Right forelimb (tissue), 1 donor: ENCODE measurements around the gene PARVA.
"Not testable (repeated sequence)": the region's sequence is repeated elsewhere in the genome, so short reads cannot be mapped to it uniquely, and the experiment has no call there.

Source experiments
- DNase-seq: peaks from one replicate; pipeline ENCODE4 v3.0.0-alpha.2; 2018

Gene PARVA

DNA sequence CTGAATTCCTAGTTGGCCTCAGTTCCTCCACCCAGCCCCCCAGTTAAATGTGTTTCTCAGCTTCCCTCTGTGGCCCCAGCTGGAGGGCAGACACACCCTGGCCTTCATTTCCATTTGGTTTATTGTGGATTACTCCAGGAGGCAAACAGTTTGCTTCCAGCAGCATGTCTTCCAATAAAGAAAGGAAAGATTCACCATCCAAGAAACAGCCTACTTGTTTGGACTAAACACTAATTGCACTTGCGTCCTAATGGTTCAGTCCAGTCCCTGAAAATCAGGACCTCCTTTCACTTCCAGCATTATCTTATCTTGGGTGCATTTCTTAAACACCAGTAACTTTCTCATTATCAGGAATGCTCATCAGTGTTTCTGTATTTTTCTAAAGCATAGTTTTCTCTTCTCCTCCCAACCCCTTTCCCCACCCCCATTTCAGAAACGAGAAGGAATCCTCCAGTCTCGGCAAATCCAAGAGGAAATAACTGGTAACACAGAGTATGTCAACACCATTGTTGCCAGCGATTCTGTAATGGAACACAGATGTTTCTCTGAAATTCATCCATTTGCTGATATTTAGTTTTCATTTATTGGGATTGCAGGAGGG, 130.9 kb downstream of the PARVA start:
- peak; percentile 63 for DNase-seq

DNA sequence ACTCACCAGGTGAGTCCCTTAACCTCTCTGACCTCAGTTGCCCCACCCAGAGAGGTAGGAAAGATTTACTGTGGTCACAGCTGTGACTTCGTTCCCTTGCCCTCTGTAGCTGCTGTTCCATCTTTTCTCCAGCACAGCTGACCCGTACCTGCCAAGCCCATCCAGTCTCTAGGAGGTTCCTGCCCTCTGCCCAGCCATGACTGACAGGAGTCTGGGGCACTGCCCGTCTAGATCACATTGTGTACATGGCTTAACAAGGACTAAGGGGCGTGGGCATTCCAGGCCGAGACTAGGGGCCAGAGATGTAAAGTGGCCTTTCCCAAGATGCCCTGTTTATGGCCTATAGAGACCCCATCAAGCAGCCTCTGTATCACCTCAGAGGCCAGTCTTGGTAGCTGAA, 132.0 kb downstream of the PARVA start:
- no peak for DNase-seq

DNA sequence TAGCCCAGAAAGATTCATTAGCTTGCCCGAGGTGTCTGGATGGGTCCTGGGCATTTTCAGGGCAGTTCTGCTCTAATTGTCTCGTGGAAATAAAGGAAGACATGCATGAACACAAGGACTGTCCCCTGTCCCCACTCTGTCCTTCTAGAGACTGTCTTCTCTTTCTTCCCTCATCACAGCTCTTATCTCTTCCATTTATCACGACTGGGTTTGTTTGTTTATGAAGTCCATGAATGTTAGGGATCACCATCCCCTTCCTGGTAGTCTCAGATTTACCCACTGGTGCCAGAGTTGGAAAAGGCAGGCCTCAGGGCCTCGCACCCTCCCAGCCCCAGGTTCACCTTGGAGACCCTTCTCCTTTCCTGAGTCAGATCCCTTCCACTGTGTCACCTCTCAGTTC, 134.8 kb downstream of the PARVA start:
- no peak for DNase-seq

DNA sequence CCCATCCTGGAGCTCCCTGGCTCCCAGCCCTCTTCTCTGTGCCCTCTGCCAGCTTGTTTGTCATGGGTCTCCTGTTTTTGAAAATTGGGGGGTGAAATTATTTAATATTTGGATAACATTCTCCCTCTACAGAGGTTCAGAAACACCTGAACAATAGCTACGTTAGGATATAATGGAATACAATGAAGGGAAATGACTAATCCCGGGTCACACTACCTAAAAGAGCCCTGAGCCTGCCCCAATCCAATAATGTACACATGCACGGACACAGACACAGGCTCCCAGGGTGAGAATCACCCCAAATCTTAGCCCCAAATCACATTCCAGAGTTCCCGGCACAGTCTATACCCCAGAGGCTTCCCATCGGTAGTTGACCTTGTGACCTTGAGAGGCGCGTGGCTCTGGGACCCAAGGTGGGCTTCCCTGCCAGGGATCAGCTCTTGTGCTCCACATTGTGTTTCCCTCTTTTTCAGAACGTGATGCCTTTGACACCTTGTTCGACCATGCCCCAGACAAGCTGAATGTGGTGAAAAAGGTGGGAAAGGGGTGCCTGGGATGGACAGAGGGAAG, 135.5 kb downstream of the PARVA start:
- DNase-seq = no peak

DNA sequence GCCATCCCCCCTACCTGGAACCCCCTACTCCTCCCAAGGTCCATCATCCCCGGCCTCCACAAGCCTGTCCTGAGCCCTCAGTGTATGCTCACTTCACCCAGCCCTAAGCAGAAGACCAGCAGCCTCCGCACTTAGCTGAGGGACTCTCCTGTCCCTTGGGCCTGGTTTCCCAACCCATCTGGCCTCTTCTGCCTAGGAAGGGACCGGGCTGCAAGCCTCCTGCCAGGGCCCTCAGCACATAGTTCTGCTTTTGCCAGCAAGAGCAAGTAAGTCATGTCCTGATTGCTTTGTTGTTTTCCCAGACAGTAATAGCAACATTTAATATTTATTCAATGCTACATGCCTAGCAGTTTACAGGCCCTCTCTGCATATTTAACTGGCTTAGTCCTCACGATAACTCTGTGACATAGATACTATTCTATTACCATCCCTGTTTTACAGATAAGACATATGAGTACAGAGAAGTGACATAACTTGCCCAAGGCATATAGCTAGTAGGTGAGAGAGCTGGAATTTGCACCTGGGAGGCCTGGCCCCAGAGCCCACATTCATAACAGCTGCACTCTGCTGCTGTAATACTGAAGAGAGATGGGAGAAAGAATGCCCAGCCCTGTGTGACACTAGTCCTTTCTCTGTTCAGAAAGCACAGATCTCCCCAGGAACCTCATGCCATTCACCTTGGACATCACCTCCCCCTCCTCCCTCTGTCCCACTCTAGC, 139.2 kb downstream of the PARVA start:
- DNase-seq = no peak

DNA sequence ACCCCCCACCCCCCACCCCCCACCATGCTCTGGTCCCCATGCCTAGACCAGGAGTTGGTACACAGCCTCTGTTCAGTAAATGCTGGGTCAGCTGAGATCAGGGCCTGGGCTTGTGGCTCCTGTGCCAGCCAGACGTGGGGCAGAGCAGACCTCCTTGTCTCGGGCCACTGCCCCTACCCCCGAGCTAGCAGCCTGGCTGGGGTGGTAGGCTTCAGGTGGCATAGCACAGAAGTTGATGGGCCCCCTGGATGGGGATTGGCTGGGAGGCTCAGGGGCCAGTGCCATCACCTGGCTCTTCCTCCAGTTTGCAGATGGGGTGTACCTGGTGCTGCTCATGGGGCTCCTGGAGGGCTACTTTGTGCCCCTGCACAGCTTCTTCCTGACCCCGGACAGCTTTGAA, 139.9 kb downstream of the PARVA start:
- DNase-seq = no peak

DNA sequence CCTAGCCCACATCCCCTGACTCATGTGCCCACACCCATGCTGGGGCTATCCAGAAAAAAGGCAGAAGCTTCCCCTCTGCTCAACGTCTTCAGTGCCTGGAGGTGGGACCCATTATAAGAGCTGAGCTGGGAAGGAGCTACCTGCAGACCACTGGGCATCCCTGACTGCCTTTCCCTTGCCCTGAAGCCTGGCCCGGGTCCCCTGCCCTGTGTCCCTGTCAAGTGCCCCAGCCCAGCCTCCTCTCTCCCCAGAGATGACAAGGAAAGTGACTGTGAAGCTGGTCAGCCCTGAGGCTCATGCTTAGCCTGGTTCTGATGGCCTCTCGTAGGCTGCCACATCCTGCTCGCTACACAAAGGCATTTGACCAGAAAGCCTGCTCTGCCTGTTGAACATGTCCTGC, 140.4 kb downstream of the PARVA start:
- DNase-seq = no peak

DNA sequence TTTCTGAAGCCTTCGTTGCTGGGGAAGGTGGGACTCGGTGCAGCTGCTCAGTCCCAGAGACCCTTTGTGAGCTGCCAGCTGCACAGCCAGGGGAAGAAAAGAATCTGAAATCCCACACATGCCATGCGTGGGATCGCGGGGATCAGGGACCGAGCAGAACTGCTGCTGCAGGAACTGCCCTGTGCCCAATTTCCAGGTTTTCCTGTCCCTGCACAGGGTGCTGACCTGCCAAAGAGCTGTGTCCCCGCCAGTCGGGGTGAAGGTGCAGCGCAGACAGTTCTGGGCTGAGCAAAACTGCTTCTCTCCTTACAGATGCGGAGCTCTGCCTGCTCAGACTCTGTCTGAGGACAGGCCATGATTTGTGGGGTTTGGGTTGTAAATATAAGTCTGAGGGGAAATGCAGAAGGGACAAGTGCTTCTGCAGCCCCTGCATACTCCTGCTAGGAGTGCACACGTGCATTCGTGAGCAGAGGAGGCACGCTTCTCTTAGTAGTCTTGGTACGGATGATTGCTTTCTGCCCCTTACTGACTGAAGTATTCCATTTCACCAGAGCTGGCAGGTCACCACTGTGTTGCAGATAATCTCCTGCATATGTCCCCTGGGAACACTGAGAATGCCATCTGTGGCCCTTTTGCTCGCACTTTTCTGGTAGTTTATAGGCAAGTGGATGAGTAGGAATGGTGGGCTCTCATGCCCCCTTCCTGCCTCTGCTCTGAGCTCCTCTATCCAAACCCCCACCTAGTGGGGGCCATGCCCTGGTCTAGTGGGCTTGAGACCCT, 141.4 kb downstream of the PARVA start:
- no peak for DNase-seq

DNA sequence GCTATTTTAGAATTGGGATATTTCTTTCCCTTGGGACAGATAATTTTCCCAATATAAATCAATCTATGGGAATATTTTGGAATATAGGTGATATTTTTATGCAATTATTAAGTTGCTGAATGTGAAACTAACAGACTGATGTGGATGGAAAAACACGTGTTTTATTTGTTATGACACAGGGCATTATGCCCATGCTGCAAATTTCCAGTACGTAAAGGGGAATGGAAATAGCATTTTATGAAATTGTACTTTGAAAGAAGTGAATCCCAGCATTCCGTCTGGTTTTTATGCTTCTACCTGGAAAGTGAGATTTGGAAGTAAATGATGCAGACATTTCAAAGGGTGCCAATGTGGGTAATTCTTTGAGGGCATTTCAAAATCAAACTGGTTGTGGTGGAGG, 142.7 kb downstream of the PARVA start:
- DNase-seq = no peak

DNA sequence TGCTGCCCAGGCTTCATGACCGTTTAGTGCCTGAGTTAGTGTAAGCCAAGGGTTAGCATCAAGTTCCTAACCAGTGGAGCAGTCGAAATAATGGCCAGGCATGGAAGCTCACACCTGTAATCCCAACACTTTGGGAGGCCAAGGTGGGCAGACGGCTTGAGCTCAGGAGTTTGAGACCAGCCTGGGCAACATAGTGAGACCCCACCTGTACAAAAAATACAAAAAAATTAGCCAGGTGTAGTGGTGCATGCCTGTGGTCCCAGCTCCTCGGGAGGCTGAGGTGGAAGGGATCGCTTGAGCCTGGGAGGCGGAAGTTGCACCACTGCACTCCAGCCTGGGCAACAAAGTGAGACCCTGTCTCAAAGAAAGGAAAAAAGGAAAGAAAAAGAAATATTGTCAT, 143.2 kb downstream of the PARVA start:
- not testable (repeated sequence) for DNase-seq

DNA sequence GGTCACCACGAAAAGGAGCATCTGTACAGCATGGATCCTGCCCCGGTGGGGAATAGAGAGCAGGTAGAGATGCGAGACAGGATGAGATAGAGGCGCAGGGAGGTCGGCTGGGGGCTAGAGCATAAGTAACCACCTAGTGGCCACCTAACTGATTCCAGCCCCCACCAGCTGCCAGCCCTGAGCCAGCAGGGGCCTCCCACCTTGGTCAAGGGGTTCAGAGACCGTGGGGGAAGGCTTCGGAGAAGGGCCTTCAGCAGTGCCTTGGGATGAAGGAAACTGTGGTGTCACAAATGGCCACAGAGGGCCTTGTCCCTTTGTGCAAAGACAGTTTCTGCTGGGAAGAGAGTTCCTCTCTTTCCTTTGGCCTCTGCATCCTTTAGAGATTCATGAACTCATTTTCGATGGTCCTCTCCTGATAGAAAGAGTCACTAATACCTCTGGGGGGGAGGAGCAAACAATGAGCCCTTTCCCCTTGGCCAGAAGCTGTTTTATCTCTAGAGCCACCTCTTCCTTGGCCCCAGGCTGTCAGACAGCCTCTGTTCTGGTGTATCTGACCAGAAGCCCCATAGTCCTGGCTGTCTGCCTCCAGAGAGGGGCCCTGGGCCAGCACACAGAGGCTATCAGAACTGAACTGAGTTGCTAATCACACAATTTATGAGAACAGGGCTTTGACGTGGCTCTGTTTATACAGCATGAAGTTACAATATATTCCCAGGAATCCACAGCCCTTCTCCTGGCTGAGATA, 146.0 kb downstream of the PARVA start:
- no peak for DNase-seq

DNA sequence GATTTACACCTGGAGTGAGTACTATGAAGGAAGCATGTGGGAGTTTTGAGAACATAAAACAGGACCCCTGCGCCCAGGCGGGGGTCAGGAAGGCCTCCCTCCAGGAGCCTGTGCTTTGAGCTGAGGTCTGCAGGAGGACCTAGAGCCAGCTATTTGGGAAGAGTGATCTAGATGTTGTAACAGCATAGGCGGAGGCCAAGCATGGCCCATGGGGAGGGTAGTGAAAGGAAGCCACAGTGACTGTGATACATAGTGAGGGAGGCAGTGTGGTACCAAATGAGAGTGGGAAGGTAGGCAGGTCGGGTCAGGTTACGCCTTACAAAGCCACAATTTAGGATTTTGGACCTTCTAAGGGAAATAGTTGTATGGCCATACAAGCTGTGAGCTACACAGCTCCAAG, 147.5 kb downstream of the PARVA start:
- DNase-seq = no peak

DNA sequence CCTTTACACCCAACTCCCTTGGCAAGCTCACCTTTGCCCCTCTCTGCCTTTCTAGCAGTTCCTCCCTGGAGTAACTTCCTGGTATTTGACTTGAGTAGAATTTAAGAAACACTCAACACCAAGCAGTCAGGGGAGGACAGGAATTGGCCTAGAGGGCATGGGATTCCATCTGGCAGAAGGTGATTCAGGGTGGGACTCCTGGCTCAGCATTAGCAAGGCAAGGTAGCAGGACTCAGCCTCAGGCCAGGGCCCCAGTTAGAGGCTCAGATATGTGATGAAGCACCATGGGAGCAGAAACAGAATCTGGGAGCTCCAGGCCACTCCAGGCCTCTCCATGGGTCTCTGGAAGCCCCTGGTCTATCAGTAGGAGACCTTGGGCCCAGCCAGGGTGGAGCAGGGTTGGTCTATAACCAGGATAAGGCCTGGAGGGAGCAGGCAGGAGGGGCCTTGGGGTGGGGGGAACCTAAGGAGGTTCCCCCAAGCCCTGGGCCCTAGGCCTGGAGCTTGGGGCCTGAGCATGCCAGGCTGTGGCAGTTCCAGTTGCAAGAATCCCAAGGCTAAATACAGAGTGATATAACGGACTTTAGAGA, 148.2 kb downstream of the PARVA start:
- no peak for DNase-seq

DNA sequence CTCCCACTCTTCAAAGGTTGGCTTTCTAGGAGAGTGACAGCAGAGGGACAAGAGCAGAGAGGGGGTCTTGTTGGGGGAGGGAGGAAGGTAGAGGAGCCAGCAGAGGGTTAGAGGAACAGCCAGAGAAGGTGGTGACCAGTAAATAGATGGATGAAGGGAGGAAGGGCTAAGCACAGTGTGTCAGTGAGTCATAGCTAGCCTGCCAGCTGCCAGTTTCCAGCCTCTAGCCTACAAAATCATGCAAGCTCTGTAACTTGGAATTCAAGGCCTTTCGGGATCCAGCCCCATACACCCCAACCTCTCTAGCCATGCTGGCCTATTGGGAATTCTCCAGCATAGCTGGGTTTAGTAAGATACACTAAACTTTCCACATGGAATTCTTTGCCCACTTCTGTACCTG, 149.4 kb downstream of the PARVA start:
- DNase-seq = no peak

DNA sequence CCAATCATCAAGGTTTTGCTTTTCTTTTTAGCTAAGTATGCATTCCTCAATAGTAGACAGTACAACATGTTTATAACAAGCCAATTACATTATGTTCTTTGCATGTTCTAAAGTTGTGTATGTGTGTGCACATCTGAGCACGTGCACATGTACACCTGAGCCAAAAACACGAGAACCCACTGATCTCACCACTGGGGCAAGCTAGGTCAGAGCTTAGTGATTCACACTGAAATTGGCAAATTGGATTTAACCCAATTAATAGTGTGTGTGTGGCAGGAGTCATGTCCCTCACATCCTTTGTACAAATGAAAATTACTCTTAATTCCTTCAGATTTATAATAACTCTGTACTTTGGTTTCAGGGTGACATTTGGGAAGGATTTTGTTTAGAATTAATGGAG, 151.1 kb downstream of the PARVA start:
- DNase-seq = no peak

DNA sequence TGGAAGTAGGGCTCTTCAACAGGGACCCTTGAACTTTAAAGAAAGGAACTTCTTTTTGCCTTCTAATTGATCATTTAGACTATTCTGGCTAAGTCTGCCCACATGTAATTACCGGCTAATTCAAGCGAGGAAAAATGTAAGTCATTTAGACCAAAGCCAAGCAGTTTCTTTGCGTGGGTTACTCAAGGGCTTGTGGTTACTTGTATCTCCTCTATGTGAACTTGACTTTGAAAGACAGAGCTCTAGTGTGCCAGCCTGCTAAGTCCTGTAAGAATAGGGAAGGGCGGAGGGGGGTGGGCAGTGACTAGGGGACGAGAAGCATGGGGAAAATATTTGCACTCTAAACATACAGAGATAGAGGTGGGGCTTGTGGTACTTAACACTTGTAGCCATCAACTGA, 151.7 kb downstream of the PARVA start:
- no peak for DNase-seq

DNA sequence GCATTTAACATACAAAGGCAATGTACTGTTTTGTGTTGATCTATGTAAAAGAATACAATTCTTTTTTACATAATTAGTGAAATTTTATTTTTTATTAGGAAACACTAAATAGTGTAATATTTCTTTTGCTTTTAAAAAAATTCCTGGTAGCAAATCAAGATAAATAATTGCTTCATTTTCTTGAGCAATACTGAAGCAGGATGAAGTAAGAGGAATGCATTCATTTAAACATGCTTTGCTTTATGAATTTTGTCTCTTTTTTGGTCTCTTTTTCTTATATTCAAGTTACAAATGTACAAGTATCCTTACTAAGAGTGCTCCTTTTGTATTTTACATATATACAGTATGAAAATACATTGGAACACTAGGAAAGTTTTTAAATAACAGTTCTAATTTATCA, 152.4 kb downstream of the PARVA start:
- DNase-seq = no peak

DNA sequence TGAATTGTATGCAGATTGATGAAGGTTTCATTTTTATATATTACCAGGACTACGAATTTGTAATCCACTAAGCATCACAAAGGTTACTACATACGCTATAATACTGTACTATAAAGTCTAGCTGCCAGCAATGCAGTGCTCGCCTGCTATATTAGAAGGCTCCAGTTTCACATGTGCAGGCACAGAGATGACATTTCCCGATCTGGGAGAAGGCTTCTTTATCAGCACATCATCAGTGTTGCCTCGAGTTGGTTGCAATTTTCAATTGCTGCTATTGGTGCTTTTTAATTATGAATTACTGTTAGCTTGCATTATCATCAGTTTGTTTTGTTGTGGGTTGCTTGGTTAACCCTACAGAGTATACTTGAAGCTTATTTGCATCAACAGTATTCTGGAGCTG, 153.6 kb downstream of the PARVA start:
- DNase-seq = no peak

DNA sequence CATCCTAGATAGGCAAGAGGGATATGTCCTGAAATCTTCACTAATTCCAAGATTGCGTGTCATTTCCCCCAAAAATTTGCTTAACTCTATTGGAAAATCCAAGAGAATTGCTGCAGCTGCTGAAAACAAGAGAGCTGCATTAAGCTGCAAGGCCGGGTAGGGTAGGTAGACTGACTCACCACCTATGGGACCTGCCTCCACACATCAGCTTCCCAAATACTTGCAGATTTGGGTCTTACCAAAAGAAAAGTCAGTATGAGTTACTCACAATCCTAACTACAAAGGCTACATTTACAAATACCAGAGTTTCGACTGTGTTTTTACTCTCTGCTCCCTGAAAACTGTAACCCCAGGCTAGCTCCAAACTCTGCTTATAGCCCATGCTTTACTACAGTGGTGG, 154.3 kb downstream of the PARVA start:
- DNase-seq = no peak

DNA sequence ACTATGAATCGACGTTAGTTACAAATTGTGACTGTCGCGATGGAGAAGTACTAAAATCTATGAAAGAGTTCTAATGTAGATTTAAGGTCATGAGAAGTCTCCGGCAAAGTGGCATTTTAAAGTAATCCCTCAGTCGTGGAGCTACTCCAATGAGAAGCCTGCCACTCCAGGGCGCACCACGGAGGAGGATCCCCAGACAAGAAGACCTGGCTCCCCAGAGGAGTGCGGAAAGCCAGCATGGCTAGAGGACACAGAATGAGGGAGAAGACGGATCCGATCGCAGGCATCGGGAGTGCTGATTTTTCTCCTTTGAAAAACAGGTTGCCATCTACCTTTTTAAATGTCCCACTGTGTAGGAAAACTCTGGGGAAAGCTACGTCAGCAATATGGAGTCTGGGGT, 155.2 kb downstream of the PARVA start:
- DNase-seq = no peak

DNA sequence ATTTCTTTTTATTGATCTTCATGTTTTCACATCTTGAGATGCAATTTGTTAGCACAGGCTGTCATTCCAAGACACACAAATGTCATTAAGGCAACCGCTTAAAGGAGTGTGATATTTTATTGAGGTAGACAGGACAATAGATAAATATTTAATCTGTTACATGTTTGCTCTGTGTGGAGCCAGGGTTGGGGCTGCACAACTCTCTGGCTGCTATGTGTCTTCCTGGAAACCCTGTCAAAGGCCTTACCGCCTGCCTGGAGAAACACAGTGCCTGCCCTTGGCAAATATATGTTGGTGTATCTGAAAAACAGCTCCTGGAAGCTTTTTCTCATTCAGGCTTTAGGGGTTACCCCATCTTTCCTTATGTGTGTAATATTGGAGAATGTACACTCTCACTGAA, 157.2 kb downstream of the PARVA start:
- no peak for DNase-seq

DNA sequence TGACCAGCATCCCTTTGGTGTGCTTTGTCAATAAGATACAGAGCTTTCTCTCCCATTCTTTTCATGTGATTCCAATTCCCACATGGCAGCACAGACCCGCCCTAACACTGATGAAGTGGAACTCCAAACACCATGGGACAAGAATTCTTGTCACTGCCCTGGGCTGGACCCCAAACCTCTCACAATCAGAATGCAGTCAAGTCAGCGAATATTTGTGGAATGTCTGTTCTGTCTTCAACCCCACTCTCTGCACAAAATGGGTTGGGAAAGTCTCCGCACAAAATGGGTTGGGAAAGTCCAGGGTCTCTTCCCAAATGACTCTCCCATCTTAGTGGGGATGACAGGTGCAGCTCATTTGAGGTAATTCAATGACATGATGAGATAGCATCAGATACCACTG, 157.9 kb downstream of the PARVA start:
- no peak for DNase-seq

DNA sequence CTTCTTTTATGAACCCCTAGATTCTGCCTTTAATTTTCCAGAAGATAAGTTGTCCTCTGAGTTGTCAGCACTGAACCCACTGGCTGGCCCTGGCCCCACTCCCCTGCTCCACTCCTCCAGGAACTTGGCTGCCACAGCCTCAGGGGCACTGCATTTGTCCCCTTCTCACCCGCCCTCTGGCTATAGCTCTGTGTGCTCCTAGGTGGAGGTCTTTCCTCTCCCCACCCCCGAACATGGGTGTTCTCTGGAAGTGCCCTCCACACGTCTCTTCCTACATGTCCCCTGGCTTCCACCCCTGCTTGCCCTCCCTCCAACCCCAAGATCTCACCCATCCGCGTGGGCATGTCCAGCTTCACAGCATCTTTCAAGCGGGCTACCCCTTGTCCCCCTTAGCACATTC, 159.2 kb downstream of the PARVA start:
- DNase-seq = no peak
